Measurements from ENCODE around the gene PPM1J.

PPM1J gene, protein sequence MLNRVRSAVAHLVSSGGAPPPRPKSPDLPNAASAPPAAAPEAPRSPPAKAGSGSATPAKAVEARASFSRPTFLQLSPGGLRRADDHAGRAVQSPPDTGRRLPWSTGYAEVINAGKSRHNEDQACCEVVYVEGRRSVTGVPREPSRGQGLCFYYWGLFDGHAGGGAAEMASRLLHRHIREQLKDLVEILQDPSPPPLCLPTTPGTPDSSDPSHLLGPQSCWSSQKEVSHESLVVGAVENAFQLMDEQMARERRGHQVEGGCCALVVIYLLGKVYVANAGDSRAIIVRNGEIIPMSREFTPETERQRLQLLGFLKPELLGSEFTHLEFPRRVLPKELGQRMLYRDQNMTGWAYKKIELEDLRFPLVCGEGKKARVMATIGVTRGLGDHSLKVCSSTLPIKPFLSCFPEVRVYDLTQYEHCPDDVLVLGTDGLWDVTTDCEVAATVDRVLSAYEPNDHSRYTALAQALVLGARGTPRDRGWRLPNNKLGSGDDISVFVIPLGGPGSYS

DNA sequence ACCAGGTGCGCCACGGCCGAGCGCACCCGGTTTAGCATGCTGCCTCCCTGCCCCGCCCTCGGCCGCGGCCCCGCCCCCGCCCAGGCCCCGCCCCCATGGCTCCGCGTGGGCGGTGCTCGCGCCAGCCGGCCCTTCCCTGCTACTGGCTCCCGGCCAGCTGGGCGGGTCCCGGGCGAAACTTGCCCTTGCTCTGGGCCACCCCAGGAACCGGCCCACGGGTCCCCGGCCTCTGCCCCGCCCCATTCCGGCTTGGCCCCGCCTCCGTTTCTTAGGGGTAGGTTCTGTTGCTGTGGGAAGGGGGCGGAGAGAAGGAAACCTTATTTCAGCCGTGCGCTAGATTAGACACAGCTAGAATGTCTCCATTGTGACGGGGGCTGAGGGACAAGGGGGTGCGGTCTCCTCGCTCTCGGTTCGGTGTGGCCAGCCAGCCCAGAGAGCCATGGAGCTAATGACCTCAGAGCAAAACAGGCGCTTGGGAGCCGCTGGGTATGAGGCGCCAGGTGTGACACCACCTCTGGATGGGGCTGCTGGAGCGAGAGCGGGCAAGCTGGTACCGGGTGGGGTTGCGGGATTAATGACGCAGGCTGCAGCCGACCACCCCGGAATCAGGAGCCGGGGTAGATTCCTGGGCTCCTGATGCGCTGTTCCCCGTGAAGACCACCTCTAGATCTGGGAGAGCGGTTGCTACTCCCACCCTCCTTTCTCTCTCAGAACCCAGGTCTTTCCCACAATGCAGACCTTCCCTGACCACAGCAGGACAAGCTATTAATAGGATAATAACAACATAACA is at the start of gene PPM1J:
Gene PPM1J, minus strand, starts transcription at position 69 of the 790 bp plus-strand sequence. Its CDS starts 31 bp downstream, at position 38.
- peaks cover 28% of the 10 kb centered on the region for H3K4me1 ChIP-seq (ENCODE audit: control insufficient read depth, insufficient read depth, low read length)
- no peaks in the 10 kb centered on the region for H3K36me3 ChIP-seq (ENCODE audit: control insufficient read depth, insufficient read depth, low read length)
- peaks cover 28% of the 10 kb centered on the region for H3K27me3 ChIP-seq (ENCODE audit: control insufficient read depth, insufficient read depth, low read length)
- H3K4me3 ChIP-seq (ENCODE audit: low read length) = peak within 1 kb of the TSS; percentile 61
- no peaks in the 10 kb centered on the region for H3K9me3 ChIP-seq (ENCODE audit: control insufficient read depth, low read length)
- peak within 1 kb of the TSS; percentile 47 for H3K9ac ChIP-seq (ENCODE audit: low read length)

DNA sequence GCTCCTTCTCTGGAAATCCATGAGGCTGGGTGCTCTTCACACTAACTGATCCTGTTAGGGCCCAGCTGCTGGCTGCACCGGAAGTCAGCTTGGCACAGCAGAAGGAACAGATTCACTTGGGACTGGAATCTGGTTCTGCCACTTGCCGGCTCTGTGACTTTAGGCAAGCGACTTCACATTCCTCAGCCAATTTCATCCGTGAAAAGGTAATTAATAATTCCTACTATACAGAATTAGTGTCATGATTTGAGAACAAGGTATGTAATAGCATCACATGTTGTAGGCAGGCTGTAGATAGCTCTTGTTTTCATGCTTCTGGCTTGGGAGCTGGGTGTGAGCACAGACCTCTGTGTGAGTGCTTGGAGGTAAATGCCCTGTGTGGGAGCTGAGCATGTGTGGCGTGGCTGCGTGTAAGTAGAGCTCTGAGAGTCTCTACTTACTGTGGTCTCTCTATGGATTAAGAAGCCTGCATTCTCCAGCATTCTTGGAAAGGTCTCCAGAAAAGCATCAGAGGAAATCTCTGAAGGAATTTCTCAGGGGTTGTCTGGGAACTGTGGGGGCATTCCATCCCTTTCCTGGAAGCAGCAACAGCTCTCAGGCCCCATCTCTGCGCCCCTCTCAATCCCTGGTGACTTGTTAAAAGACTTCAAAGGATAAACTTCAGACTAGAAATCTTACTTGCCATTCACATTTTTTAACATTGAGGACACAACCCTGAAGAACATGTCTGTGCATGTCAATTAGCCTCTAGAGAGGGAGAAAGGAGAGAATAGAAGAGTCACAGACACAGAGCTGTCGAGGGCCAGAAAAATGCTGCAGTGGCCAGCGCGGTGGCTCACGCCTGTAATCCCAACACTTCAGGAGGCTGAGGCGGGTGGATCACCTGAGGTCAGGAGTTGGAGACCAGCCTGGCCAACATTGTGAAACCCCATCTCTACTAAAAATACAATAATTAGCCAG is 47.7 kb upstream of the PPM1J start:
- Histone ChIP-seq H3K4me3 (ENCODE audit: low read length) (no peak overlapping the region), H3K4me1 (ENCODE audit: control insufficient read depth, insufficient read depth, low read length) (peaks cover 7% of the 10 kb centered on the region), H3K27me3 (ENCODE audit: control insufficient read depth, insufficient read depth, low read length) (peaks cover 6% of the 10 kb centered on the region), H3K9ac (ENCODE audit: low read length) (no peak overlapping the region), H3K36me3 (ENCODE audit: control insufficient read depth, insufficient read depth, low read length) (no peaks in the 10 kb centered on the region), H3K9me3 (ENCODE audit: control insufficient read depth, low read length) (no peaks in the 10 kb centered on the region)

DNA sequence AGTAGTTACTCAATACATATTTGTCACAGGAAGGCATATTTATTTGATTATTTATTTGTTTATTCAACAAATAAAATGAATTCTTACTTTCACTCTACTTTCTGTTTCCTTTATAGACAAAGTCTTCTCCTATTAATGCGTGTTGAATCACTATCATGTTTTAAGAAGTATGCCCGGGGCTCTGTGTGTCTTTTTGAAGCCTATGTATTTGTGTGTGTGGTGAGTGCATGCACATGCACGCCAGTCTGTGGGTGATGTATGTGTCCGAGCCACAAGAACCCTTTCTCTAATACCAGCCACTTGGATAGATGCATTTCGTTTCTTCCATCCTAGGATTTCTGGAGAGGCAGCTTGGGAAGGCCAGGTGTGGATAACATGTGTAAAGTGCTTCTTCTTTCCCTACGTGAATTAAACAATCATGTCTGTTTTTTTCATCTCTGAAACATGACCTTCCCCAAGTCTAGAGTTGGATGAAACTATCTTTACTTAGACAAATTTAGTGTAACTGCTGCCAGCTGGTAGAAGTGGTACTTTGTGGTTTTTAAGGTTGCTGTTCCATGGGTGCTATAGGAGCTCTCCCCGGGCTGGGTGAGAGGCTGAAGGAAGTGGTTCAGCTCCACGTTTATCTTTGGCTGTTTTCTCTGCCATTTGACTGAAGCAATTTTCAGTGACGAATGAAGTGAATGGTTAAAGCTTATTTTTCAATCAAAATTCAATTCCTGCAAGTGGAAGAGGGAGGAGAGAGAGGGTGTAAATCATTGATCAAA is 46.8 kb upstream of the PPM1J start:
- no peak overlapping the region for H3K4me3 ChIP-seq (ENCODE audit: low read length)
- peaks cover 6% of the 10 kb centered on the region for H3K27me3 ChIP-seq (ENCODE audit: control insufficient read depth, insufficient read depth, low read length)
- no peak overlapping the region for H3K9ac ChIP-seq (ENCODE audit: low read length)
- H3K4me1 ChIP-seq (ENCODE audit: control insufficient read depth, insufficient read depth, low read length) = peaks cover 7% of the 10 kb centered on the region
- H3K9me3 ChIP-seq (ENCODE audit: control insufficient read depth, low read length) = no peaks in the 10 kb centered on the region
- H3K36me3 ChIP-seq (ENCODE audit: control insufficient read depth, insufficient read depth, low read length) = no peaks in the 10 kb centered on the region

DNA sequence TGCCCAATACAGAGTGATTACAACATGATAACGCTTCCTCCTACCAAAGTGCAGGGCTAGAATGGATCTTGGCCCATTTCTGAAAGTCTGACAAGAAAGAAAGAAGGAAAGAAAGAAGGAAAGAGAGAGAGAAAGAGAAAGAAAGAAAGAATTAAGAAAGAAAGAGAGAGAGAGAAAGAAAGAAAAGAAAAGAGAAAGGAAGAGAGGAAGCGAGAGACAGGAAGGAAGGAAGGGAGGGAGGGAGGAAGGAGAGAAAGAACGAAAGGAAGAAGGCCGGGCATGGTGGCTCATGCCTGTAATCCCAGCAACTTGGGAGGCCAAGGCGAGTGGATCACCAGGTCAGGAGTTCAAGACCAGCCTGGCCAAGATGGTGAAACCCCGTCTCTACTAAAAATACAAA is 44.1 kb upstream of the PPM1J start:
- Histone ChIP-seq H3K27me3 (ENCODE audit: control insufficient read depth, insufficient read depth, low read length) (peaks cover 6% of the 10 kb centered on the region), H3K4me3 (ENCODE audit: low read length) (no peak overlapping the region), H3K36me3 (ENCODE audit: control insufficient read depth, insufficient read depth, low read length) (no peaks in the 10 kb centered on the region), H3K4me1 (ENCODE audit: control insufficient read depth, insufficient read depth, low read length) (peaks cover 7% of the 10 kb centered on the region), H3K9me3 (ENCODE audit: control insufficient read depth, low read length) (no peaks in the 10 kb centered on the region), H3K9ac (ENCODE audit: low read length) (no peak overlapping the region)

DNA sequence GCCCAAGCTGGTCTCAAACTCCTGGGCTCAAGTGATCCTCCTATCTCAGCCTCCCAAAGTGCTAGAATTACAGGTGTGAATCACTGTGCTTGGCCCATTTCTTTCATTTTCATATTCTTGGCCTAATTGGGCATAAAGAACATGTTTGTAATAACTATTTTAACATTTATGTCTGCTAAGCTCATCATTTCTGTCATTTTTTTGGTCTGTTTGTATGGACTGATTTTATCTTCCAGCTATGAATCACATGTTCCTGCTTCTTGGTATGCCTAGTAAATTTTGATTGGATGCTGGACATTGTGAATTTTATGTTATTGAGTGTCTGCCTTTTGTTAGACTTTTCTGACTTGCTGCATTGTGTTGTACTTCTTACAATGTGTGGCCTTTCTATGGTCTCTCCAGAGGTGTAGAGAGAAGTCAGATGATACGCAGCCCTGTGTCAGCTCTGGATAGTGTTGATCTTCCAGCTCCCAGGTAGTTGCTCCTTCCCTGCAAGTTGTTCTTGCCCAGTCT is 39.0 kb upstream of the PPM1J start:
- H3K9ac ChIP-seq (ENCODE audit: low read length) = no peak overlapping the region
- no peaks in the 10 kb centered on the region for H3K36me3 ChIP-seq (ENCODE audit: control insufficient read depth, insufficient read depth, low read length)
- peaks cover 6% of the 10 kb centered on the region for H3K27me3 ChIP-seq (ENCODE audit: control insufficient read depth, insufficient read depth, low read length)
- no peaks in the 10 kb centered on the region for H3K4me1 ChIP-seq (ENCODE audit: control insufficient read depth, insufficient read depth, low read length)
- no peak overlapping the region for H3K4me3 ChIP-seq (ENCODE audit: low read length)
- no peaks in the 10 kb centered on the region for H3K9me3 ChIP-seq (ENCODE audit: control insufficient read depth, low read length)

DNA sequence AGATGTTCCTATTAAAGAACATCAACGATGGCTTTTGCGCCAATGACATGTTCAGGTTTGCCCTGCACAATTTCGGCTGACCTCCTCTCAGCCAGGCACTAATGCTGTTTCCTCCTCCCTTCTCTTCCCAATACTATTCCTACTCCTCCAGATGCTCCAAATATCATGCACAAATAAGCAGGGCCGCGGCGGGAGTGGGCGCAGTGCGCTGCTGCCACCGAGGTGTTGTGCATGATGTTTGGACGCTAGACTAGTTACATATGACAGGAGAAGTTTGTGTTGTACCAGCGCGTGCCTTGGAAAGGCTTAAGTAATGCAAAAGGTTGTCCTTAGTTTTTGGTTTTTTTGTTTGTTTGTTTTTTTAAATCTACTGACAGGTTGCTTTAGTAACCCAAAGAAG is 33.3 kb upstream of the PPM1J start:
- H3K27me3 ChIP-seq (ENCODE audit: control insufficient read depth, insufficient read depth, low read length) = peaks cover 11% of the 10 kb centered on the region

DNA sequence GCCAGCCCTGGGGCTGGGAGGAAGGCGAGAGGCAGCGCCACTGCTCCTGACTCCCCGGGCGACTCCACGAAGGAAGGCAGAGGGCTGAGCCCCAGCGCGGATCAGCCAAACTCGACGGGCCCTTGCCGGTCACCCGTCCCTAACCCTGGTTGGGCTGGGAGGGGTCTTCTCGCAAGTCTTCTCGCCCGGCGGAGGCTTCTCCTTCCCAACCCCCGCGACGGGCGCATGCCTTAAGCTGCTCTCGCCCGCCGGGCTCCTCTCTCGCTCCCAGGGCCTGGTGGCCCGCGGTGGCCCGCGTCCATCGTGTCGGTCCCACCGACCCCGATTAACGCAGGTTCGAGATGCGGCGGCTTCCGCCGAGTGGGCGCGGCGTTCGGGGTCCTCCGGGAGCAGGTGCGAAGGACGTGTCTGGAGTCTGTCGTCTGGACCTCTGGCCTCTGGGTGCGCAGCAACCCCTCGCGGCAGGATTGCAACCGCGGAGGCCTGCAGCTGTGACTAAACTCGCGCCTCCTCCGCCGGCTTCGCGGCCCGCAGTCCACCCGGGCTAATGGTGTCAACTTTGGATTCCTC is 29.0 kb upstream of the PPM1J start:
- H3K4me3 ChIP-seq (ENCODE audit: low read length) = no peak overlapping the region
- H3K4me1 ChIP-seq (ENCODE audit: control insufficient read depth, insufficient read depth, low read length) = peaks cover 7% of the 10 kb centered on the region
- H3K27me3 ChIP-seq (ENCODE audit: control insufficient read depth, insufficient read depth, low read length) = peaks cover 39% of the 10 kb centered on the region
- H3K36me3 ChIP-seq (ENCODE audit: control insufficient read depth, insufficient read depth, low read length) = no peaks in the 10 kb centered on the region
- H3K9ac ChIP-seq (ENCODE audit: low read length) = no peak overlapping the region
- no peaks in the 10 kb centered on the region for H3K9me3 ChIP-seq (ENCODE audit: control insufficient read depth, low read length)

More for the DNA sequence above, 33.3 kb upstream of the PPM1J start:
- Histone ChIP-seq H3K9me3 (ENCODE audit: control insufficient read depth, low read length) (no peaks in the 10 kb centered on the region), H3K4me1 (ENCODE audit: control insufficient read depth, insufficient read depth, low read length) (peaks cover 7% of the 10 kb centered on the region), H3K36me3 (ENCODE audit: control insufficient read depth, insufficient read depth, low read length) (no peaks in the 10 kb centered on the region), H3K4me3 (ENCODE audit: low read length) (no peak overlapping the region), H3K9ac (ENCODE audit: low read length) (no peak overlapping the region)

DNA sequence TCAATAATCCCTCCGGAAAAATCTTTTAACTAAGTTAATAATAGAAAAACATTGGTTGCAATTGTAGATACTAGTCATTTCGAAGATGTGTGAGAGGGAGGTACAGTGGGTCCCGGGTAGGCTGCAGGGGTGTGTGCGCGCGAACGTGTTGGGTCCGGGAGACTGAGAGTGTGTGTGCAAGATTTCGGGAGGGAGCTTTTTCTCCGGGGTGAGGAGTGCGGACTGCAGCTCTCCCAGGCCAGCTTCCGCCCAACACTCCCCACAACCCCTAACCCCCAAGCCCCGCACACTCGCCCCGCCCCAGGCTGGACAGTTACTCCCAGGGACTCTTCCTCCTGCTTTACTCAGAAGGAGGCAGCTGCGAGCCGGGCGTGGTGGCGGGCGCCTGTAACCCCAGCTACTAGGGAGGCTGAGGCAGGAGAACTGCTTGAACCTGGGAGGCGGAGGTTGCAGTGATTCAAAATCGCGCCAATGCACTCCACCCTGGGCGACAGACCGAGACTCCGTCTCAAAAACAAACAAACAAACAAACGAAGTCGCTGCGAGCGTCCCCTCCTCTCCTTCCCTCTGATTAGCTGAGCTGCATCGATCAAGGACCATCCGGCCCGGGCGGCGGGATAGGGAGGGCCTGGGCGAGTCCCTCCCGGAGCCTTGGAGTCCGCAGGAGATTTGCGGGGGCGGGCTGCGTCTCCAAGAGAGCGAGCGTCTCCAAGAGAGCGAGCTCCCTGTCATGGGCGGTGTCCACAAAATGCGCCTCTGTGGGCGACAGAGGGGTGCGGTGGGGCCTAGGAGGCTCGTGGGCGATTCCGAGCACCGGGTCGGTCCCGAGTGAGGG is 28.3 kb upstream of the PPM1J start:
- Histone ChIP-seq H3K9ac (ENCODE audit: low read length) (no peak overlapping the region), H3K27me3 (ENCODE audit: control insufficient read depth, insufficient read depth, low read length) (peaks cover 43% of the 10 kb centered on the region), H3K9me3 (ENCODE audit: control insufficient read depth, low read length) (no peaks in the 10 kb centered on the region), H3K36me3 (ENCODE audit: control insufficient read depth, insufficient read depth, low read length) (no peaks in the 10 kb centered on the region), H3K4me3 (ENCODE audit: low read length) (no peak overlapping the region), H3K4me1 (ENCODE audit: control insufficient read depth, insufficient read depth, low read length) (peaks cover 7% of the 10 kb centered on the region)

DNA sequence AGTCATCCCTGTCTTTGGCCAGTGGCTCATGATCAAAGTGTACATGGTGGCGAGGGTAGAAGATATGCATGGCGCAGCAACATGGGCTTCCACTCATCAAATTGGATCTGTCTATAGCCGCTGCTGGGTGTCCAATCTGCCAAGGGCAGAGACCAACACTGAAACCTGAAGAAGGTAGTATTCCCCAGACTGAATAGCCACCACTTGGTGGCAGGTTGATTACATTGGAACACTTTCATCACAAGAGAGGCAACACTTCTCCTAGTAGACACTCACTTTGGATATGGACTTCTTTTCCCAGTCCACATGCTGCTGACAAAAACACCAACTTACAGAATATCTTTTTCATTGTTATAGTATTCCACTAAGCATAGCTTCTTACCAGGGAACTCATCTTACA is 22.4 kb upstream of the PPM1J start:
- Histone ChIP-seq H3K36me3 (ENCODE audit: control insufficient read depth, insufficient read depth, low read length) (no peaks in the 10 kb centered on the region), H3K4me1 (ENCODE audit: control insufficient read depth, insufficient read depth, low read length) (no peaks in the 10 kb centered on the region), H3K9me3 (ENCODE audit: control insufficient read depth, low read length) (no peaks in the 10 kb centered on the region), H3K27me3 (ENCODE audit: control insufficient read depth, insufficient read depth, low read length) (peaks cover 24% of the 10 kb centered on the region), H3K9ac (ENCODE audit: low read length) (no peak overlapping the region), H3K4me3 (ENCODE audit: low read length) (no peak overlapping the region)

DNA sequence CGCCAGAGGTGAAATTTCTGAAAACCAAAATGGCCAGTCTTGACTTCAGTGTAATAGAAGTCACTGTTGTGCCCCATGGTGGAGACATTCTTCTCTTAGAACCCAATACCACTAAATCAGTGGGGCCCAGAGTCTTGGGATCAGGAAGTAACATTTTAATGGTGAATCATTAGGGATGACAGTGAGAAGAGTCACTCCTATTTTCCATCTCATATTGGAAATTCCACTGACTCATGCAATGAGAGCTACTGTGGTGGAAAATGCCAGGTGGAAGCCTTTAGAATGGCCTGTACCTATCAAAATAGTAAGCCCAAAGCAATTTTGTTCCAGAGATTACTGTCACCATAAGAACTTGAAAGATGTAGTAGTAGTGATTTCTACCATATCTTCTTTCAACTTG is 20.6 kb upstream of the PPM1J start:
- Histone ChIP-seq H3K27me3 (ENCODE audit: control insufficient read depth, insufficient read depth, low read length) (peaks cover 7% of the 10 kb centered on the region), H3K4me3 (ENCODE audit: low read length) (no peak overlapping the region), H3K36me3 (ENCODE audit: control insufficient read depth, insufficient read depth, low read length) (no peaks in the 10 kb centered on the region), H3K4me1 (ENCODE audit: control insufficient read depth, insufficient read depth, low read length) (no peaks in the 10 kb centered on the region), H3K9me3 (ENCODE audit: control insufficient read depth, low read length) (no peaks in the 10 kb centered on the region), H3K9ac (ENCODE audit: low read length) (no peak overlapping the region)
